Keratinocyte (primary cell): ENCODE results near the gene FAT2.

Experiments used
- EZH2 ChIP-seq: IDR thresholded peaks from one replicate; pipeline ENCODE4 v1.6.1; 2012; ENCODE audit warnings: inconsistent platforms, mild to moderate bottlenecking, low read length, moderate library complexity
- TF ChIP-seq, protein P1 (sequence below), 3 experiments: IDR thresholded peaks in 1 of 3; conservative IDR thresholded peaks in 1 of 3; optimal IDR thresholded peaks in 1 of 3; 2 replicates in 2 of 3; 3 replicates in 1 of 3; pipeline versions ENCODE3 to v1.5.1; 2011; ENCODE audit warnings: low read length in 3 of 3, mild to moderate bottlenecking in 3 of 3, moderate library complexity in 2 of 3, control low read depth in 1 of 3, inconsistent platforms in 1 of 3; ENCODE audit not compliant: insufficient read depth in 2 of 3; ENCODE audit errors: extremely low read depth in 1 of 3

DNA sequence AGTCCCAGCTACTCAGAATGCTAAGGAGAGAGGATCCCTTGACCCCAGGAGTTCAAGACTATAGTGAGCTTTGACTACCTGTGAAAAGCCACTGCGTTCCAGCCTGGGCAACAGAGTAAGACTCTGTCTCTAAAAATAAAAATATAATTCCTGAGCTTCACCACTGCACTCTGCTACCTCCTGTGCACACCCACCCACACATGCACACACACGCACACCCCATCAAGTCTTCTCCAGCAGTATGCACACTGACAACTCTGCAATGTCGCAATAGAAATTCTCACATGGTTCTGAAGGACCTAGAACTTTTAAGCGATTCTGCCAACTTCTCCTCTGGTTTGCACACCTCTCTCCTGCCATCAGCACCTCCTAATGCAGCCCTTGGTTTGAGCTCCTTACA, 47.5 kb upstream of the FAT2 start:
- TF ChIP-seq, protein P1, sequence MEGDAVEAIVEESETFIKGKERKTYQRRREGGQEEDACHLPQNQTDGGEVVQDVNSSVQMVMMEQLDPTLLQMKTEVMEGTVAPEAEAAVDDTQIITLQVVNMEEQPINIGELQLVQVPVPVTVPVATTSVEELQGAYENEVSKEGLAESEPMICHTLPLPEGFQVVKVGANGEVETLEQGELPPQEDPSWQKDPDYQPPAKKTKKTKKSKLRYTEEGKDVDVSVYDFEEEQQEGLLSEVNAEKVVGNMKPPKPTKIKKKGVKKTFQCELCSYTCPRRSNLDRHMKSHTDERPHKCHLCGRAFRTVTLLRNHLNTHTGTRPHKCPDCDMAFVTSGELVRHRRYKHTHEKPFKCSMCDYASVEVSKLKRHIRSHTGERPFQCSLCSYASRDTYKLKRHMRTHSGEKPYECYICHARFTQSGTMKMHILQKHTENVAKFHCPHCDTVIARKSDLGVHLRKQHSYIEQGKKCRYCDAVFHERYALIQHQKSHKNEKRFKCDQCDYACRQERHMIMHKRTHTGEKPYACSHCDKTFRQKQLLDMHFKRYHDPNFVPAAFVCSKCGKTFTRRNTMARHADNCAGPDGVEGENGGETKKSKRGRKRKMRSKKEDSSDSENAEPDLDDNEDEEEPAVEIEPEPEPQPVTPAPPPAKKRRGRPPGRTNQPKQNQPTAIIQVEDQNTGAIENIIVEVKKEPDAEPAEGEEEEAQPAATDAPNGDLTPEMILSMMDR (optimal IDR thresholded peaks at IDR 0.05 in 1 of 3, IDR thresholded peaks at IDR 0.05 in 1 of 3, conservative IDR thresholded peaks at IDR 0.05 in 1 of 3; ENCODE audit: extremely low read depth in 1 of 3, insufficient read depth in 2 of 3, low read length in 3 of 3) = no peak
- no peak for TF ChIP-seq EZH2
